Stimulated activated CD8-positive, alpha-beta memory T cell treated with anti-CD3 and anti-CD28 coated beads, Interleukin-2, amount 100 ng/mL, for 1 hour (primary cell): ENCODE data around the gene CPB2.

Experiments
- DNase-seq, 2 donors: peaks; one replicate each; pipeline ENCODE4 v3.0.0-alpha.2; 2020; ENCODE audit warnings: low read depth in 2 of 2

CPB2 gene

GRCh38 chr13:46104868-46105267 lies at the start of gene CPB2:
Gene CPB2 (minus strand): TSS chr13:46105033. CDS start chr13:46105009, 24 bp downstream.
- no peak for DNase-seq

GRCh38 chr13:46154136-46154801 lies 49.4 kb upstream of the CPB2 start:
- no peak for DNase-seq

- DNase-seq, result no peak
These were observed 47.9 kb upstream of the CPB2 start for GRCh38 chr13:46152627-46153328.

DNA sequence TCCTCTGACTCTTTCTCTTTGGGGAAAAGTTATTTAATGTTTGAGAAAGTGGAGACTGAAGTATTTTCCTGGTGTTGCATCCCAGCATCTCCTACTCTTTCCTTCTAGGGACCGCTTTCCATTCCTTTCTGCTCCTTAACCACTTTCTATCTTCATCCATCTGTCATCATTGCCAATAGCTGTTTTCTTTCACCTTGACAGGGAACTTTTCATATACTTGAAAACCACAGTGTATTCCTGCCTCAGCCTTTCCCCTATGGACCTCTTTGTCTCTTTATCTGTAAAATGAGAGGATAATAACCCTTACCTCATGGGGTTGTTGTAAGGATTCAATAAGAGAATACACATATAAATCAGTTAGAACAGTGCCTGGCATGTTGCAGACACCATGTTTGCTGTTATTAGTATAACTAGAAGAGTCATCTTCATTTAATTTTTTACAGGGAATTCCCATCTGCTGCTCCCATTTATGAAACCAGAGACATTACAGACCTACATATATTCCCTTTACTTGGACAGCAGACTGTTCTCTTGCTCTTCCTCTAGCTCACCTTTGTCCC lies 45.4 kb upstream of the CPB2 start:
- DNase-seq, result no peak

DNA sequence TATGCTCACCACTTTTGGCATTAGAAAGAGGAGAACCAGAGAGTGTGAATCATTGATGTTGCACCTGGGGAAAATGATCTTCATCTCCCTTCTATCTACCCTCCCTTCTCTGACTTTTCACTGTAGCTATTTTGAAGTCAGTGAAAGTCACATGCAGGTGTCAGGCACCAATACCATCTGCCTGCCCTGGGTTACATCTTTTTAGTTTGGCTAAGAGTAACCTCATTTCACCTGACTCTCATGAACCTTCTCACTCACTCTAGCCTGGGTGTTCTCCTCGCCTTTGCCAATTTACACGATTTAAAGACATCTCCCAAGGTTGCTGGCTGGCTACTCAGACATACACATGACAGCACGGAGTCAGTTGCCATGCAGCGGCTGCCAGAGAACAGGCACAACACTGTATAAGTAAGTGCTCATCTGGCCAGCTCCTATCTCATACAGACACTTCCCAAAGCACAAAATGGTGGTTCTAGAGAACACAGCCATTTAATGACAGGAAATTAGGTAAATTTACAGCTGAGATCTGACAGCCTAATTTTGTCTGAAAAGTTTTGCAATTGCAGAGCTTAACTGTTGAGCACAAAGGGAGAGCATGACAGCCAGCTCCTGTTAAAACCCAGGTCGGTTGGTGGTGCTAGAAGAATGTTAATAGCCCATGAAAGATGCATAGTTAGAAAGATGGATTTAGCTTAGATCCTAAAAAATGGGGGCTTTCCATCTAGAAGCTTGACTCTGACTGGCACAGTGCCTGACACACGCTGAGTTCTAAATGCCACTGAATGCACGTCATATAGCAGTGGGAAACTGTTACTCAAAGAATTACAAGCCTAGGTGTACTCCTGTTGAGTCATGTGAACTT lies 44.7 kb upstream of the CPB2 start:
- DNase-seq, result no peak

- DNase-seq, result no peak
These were observed 42.1 kb upstream of the CPB2 start for GRCh38 chr13:46146898-46147297.

DNA sequence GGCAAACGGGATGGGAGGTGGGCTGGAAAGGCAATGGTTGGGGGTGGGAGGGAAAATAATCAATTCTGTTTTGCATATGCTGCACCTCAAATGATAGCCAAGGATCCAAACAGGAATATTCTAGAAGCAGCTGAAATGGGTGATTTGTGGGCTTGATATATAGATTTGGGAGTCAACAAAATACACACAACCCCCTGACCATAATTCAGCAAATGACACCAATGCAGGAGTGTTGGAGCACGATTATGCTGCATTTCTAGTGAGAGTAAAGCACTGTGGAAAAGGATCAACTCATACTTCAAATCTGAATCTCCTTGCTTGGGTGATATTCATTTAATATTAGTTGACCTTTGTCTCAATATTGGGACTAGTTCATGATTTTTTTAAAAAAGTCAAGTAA lies 41.1 kb upstream of the CPB2 start:
- DNase-seq, result no peak

GRCh38 chr13:46145135-46145534 lies 40.3 kb upstream of the CPB2 start:
- DNase-seq, result no peak

GRCh38 chr13:46143184-46143701 lies 38.4 kb upstream of the CPB2 start:
- no peak for DNase-seq

DNA sequence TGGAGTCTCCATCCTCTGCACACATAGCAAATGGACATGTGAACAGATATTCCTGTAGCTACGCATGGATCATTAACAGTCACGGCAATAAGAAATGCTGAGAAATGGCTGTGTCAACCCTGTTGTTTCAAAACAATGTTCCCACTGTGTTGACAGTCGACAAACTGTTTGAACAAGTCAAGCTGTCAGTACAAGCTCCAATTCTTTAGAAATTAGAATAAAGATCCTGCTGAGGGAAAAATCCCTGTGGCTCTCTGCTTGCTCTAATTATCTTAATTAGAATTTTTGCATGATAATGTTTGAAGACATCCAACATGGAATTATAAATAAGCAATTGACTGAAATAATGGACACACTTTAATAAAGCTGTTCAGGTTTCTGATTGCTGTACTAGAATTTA lies 37.9 kb upstream of the CPB2 start:
- no peak for DNase-seq

DNA sequence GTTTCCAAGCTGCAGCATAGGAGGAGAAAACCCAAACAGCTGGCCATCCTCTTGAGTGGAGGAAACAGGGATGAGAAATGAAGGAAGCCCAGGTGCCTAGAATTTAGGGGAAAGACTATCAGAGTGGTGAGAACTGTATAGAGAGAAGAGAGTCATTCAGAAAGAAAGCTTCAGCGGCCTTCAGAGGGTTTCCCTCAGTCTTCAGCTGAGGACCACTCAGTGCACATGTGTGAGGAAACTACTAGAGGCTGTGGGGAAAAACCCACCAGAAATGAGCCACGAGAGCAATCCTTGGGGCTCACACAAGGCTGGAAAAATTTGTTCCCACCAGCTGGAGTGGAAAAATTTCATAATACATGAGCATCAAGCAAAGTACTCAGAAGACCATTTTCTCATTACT lies 35.2 kb upstream of the CPB2 start:
- DNase-seq, result no peak

DNA sequence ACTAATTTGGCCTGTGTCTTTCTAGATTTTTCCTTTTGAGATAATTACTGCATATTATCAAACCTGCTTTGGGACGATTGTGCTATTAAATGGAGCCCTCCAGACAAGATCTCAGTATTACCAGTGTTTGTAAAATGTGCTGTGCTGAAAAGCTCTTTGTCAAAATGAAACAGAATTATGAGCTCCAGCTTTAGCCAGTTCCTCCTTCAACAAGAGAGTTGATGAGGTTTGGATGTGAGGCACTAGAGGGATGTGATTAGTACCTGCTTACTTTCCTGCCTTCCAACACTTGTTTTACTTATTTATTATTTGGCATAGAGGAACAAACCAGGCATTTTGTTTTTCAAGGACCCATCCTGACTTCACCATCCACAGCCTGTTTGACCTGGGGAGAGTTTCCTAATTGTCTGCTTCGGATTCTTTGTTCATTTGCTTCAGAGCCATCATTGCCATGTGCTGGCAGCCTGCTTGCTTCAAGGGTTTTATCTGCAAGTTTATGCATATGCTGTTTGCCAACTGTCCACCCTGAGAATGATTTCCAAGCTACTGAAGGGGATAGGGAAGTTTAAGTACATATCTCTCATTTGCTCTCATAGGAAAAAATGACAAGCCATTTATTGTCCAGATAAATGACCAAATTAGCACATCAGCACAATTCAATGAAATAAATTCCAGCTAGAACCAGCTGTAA lies 32.9 kb upstream of the CPB2 start:
- no peak for DNase-seq

GRCh38 chr13:46136688-46137087 lies 31.9 kb upstream of the CPB2 start:
- no peak for DNase-seq

- DNase-seq, result no peak
These were observed 30.2 kb upstream of the CPB2 start for GRCh38 chr13:46134961-46135522.

- DNase-seq, result no peak
These were observed 29.7 kb upstream of the CPB2 start for GRCh38 chr13:46134494-46134893.

- no peak for DNase-seq
These were observed 27.3 kb upstream of the CPB2 start for GRCh38 chr13:46132109-46132508.

GRCh38 chr13:46131705-46132104 lies 26.9 kb upstream of the CPB2 start:
- DNase-seq, result no peak

DNA sequence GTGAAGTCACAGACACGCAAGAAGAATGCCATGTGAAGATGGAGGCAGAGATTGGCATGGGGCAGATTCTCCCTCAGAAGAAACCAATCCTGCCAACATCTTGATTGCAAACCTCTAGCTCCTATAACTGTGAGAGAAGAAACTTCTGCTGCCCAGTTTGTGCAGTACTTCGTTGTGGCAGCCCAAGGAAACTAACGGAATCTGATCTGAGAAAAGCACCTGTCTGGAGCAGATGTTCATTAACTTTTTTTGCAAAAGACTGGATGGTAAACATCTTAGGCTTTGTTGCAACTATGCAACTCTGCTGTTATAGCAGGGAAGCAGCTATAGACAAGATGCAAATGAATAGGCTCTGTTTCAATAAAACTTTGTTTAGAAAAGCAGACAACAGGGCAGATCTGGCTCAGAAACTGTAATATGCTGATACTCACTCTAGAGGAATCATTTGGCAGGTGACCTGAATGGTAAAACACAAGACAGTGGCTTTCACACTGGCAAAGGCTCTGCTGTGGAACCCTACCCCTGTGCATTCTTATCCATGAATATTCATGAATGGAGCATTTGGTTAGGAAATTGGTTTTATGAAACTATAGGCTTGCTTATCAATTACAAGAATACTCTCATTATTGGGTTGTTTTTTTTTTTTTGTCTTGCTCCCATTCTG lies 25.3 kb upstream of the CPB2 start:
- DNase-seq, result no peak

DNA sequence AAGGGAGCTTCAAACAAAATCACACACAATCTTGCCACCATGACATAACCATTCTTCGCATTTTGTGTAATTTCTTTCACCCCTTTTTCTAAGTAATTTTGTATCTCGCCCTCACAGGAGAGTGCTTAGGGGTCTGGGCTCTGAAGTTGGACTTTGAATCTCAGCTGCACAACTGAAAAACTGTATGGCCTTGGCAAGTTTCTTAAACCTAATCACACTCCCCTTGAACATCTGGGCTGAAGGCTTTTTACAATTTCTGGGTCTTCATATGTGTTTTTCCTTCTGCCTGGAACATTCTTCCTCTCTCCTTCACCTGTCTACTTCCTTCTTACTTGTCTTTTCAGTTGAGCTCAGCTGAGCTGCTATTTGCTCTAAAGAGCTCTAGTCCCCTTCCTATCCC lies 24.3 kb upstream of the CPB2 start:
- DNase-seq, result no peak

DNA sequence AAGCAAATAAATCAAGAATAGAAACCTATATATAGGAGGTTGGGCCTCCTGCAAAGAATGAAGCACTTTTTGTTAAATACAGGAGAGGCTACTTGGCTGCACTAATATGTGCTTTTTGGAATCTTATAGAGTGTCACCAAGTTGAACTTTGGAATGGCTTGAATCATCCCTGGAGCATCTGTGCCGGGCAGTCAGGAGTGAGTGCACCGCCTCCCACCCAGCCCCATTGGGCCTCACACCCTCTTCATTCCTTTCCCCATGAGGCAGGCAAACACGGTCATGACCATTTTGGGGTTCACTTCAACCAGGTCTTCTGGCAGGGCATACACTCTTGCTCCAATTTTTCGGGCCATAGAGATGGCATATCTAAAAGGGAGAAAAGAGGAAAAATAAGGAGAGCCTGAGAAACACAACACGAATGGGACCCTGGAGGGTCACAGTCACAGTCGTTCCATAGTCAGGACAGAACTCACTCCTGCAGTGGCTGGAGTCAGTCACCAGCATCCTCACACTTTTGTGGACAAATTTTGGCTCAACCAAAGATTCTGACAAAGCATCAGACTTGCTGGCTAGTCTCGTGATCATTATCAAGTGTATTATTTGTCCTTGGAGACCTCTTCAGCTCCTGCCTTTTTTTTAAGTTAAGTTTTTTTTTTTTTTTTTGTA lies 22.7 kb upstream of the CPB2 start:
- DNase-seq, result no peak
